Stimulated activated CD4-positive, alpha-beta T cell treated with anti-CD3 and anti-CD28 coated beads, Interleukin-1b, Interleukin-23, amount 100 ng/mL, for 1 hour (primary cell): ENCODE measurements around the gene BBC3.

ENCODE experiments used
- DNase-seq, 2 donors: peaks; one replicate each; pipeline ENCODE4 v3.0.0-alpha.2; 2020; ENCODE audit warnings: low read depth in 2 of 2

The BBC3 gene

DNA sequence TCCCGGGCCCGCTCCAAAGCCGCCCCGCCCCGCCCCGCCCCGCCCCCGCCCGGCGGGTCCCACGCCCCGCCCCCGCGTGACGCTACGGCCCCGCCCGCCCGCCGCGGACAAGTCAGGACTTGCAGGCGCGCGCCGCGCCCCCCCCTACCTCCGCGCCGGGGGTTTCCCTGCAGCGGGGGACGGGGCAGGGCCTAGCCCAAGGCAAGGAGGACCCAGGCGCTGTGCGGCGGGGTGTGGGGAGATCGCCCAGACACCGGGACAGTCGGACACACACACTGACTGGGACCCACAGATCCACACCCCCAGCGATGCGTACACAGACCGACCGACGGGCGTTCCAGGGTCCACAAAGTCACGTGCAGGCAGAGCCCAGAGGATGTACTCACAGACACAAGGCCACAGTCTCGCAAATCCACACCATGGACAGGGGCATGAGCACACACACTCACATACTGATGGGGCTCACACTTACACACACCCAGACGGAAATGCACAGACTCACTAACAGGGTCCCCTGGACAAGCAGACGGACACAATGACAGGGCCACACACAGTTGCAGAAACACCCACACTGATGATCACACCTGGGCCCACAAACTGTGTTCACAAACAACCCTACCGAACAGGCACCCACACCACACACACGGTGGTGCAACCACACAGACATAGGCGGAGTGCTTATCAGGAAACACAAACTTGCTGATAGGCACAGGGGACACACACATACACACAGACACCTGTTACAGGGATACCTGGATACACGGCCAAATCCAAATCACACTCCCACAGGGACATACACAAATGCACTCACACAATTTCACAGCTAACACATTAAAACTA lies 436 bp upstream of the BBC3 start:
- DNase-seq, result peak; percentile 90 to 91

DNA sequence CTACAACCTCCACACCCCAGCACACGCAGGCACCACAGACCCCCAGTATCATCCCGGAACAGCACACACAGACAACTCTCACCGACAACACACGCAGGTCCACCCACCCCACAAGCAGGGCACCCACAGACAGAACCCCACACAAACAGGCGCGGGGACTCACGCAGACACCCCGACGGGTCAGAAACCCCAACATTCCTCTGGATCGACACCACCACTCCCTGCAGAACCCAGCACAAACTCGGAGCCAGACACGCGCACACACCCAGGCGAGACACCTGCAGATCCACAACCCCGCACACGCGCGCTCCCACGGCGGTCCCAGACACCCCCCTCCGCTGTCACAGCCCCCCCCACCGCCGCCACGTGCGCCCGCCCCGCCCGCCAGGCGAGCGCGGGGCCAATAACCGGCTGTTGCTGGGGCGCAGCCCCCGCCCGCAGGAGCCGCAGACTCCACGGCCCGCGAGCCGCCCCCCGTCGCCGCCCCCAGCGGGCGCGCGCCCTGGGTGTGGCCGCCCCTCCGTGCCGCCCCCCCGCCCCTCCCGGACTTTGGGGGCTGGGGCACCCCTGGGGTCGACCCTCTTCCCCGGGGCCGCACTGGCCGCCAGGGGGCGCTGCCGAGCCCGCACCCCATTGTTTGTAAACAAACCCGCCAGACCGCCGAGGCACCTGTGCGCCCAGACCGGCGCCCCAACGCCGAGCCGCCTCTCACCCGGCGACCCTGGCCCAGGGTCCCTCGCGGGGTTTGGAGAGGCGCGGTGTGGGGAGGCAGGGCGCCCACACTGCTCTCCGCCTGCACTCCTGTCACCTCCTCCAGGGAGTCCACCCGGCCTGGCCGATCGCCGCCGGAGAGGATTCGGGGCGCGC lies 712 bp downstream of the BBC3 start:
- peak; percentile 63 to 64 for DNase-seq

DNA sequence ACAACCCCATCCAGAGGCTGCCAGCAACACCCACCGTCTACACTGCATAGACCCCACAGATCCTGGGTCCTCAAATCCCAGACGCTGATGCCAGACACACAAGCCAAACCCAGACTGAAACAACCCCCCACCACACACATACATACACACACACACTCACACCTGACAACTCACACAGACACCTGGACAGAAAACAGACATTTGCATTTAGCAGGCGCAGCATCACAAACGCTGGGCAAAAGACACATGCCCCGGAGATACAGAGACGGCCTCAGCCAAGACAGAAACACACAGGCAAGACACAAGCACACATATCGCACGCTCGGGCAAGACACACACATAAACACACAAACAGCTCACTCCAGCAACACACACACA lies 1.3 kb downstream of the BBC3 start:
- DNase-seq, result no peak

DNA sequence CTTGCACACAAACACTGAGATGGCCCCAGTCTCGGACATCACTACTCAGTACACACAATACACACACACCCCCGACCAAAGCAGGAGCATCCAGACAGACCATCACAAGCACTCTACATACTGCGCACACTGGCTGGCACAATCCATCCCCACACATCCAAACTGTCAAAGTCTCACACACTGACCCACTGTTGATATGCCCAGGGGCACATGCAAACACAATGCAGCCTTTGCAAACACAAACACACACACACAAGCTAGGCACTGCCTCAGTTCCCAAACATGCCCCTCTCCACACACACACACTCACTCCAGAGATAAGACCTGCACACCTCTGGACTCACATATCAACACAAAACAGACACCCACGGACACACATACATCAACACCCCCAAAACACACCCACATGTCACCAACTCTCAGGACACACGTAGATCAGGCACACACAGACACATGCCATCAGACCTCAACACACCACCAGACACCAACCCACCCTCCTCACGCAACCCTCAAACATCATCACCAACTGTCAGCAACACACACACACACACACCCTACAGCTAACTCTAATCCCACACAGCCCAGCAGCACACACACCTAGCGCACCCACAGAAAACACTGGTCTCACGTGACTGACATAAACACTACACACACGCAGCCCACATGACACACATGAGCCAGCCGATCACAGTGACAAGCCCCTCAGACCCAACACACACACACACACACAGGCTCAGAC lies 1.9 kb downstream of the BBC3 start:
- no peak for DNase-seq

DNA sequence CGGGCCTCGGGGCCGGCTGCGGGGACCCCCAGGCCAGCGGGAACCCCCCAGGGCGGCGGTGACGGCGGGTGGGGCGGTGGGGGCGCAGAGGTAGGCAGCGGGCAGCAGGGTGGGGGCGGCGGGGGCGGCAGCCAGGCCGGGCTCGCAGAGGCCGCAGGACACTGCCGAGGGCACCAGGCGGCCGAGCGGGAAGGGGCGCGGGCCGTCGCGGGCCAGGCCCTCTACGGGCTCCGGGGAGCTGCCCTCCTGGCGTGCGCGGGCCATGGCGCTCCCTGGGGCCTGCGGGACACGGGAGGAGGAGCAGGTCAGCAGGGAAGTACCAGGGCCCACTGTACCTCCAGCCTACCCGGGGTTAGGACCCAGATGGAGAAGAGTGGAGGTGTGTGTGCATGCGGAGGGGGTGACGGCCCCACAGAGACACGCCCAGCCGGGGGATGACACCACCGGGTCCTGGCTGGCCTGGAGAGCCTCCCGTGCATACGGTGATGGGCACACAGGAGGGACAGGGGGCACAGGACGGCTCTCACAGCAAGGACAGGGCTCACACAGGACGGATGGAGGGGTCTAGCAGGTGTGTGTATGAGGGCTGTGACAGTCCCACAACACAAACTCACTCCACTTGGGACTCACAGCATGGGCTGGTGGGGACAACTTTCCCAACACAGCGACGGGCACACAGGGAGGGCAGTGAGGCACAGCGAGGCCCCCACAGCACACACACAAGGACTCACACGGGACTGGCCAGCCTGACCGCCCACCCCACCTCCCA lies 2.6 kb downstream of the BBC3 start:
- no peak for DNase-seq

DNA sequence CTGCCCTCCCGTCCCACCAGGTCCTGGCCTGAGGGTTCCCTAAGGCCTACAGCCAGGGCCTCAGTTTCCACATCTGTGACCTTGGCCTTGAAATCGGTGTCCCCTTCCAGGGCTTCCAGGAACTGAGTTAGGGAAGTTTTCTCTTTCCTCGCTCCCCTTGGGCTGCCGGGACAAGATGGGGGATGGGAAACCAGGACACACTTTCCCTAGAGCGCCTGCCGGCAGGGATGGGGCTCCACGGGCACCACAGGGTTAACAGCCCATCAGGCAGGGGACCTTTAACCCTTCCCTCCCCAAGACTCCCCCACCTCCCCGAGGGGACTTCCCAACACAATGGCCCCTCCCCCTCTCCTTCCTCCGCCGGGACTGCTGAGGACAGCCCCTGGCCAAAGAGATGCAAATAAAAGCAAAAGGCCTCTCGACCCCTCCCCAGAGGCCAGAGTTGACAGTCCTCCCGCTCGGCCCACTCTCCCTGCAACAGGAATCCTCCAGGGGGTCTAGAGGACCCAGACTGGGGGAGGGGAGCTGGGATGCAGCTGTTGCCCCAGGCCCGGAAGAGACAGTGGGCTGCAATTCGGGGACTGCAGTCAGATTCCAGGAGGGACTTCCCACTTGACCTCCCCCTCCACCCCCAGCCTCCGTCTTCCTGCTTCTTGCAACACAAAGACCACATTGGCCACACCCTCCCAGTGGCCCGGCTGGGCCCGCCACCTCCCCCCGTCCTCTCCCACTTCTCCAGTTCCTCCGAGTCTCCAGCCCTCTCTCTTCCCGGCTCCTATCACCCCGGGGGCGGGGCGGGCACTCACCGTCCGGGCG lies 3.4 kb downstream of the BBC3 start:
- no peak for DNase-seq

DNA sequence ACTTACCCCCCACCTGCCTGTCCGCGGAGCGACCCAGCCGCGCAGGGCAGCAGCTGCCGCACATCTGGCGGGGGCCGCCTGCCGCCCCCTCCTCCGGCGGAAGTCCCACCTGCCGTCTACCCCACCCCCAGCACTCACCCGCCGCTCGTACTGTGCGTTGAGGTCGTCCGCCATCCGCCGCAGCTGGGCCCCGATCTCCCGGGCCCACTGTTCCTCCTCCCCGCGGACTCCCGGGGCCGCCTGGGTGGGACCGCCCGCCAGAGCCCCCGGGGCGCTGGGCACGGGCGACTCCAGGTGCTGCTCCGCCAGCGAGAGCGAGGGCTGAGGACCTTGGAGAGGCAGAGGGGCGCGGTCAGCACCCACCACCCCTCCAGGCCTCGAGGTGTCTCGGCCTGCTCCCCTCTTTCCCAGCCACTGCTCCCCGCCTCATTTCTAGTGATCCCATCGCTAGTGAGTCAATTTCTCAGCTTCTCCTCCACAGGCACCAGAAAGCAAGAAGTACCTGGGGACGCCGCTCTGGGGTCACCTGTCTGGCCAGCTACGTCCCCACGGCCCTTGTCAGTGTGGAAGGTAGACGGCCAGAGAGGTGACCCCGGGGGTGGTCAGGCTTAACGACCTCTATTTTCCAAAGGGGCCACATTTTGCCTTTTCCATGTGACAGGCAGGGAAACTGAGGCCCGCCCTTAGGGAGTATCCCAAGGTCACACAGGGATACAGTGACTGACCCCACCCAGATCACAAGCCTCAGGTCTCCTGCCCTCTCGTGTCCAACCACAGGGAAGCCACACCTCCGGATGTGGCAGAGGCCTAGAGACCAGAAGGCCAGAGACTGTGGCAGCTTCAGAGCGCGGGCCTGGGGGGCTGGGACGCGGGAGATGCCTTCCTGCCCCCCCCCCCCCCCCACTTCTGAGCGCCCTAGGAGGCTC lies 4.3 kb downstream of the BBC3 start:
- DNase-seq, result no peak

DNA sequence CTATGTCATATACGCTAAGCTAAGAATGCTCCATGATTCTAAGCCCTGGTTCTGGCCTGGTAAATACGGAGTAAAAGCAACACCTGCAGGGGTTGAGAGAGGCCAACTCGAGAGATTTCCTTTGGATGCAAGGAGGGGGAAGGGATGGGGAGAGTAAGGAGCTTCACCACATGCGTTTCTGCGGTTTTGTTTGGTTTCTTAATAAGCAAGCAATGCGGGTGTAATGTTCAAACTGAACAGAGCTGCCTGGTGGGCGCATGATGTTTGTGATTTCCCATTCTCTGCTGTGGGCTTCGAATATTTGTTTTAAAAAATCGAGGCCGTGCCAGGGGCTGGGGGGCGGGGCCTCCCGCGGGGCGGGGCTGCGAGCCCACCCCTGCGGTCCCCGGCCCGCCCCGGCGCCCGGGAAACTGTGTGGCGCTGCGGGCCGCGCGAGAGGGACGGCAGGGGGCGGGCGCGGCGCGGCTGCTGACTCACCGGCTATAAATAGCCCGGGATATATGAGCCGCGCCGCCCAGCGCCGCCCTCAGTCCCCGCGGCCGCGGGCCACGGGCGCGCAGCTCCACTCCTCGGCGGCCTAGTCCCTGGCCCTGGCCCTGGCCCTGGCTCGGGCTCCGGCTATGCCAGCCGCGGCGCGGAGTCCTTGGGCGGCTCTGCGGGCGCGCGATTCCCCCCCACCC lies 5.1 kb downstream of the BBC3 start:
- peak; percentile 67 to 77 for DNase-seq

DNA sequence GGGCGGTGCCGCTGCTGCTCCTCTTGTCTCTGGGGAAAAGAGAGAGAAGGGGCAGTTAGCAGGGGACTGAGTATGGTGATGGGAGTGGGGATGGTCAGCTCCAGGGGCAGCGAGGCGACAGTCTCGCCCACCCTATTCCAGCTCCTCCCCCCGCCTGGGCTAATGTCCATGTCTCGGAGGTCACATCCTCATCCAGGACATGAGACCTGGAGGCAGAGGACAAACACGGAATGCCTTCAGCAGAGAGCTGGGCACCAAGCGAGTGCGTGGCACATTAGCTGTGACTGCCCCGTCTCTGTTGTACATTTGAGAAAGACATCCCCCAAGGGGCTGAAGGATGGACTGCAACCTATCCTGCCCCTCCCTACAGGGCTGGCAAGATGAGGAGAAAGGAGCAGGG lies 9.1 kb downstream of the BBC3 start:
- no peak for DNase-seq

DNA sequence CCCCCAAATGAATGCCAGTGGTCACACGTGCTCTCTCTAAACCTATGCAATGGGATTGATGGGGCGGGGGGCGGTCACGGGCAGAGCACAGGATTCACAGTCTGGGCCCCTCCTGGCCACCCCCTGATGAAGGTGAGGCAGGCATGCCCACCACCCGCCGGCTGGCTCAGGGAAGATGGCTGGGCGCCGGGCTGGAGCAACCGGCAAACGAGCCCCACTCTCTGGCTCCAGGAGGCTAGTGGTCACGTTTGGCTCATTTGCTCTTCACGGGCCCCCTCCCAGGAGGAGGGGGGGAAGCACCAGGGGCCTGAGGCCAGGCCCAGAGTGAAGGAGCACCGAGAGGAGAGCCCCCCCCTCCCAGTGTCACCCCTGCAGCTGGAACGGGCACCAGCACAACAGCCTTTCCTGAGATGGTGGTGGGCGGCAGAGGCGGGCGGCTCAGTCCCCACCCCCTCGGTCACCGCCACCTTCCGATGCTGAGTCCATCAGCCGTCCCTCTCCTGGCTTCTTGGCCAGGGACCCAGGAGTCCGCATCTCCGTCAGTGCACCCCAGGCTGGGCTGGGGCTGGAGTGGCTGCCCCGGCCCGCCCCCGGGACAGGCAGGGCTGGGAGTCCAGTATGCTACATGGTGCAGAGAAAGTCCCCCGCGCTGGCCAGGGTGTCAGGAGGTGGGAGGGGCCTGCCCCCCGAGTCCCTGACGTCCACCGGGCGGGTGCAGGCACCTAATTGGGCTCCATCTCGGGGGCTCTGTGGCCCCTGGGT lies 9.7 kb downstream of the BBC3 start:
- DNase-seq, result no peak

DNA sequence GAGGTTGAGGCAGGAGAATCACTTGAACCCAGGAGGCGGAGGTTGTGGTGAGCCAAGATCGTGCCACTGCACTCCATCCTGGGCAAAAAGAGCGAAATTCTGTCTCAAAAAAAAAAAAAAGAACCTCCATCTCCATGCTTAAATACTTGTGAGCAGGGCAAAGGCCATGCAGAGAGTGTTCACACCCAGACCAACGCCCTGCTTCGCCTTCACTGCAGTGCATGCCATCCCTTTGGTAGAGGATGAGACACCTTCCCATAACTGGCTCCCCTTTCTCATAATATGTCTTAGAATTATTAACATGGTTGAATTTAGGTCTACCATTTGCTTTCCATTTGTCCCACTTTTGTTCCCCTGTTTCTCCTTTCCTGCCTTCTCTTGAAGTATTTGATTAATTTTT lies 15.4 kb downstream of the BBC3 start:
- DNase-seq, result no peak

DNA sequence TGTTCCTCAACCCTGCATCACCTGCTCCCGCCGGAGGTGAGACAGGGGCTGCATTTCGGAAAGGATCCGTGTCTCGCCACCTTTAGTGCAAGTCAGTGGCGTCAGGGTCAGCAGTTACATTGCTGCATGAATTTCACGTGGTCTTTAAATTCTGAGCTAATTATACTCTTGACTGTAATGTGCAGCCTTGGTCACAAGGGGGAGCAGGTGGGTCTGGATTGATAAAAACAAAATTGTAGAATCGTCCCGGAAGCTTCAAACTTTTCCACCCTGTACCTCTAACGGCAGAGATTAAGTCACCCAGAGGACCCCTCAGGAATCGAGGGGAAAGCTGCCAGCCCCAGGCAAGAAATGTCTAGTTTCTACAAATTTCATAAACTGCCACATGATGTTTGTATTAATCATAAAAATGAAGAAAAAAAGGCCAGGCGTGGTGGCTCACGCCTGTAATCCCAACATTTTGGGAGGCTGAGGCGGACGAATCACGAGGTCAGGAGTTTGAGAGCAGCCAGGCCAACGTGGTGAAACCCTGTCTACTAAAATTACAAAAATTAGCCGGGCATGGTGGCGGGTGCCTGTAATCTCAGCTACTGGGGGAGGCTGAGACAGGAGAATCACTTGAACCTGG lies 20.2 kb downstream of the BBC3 start:
- DNase-seq, result peak in 1 of 2 donors; percentile 74

DNA sequence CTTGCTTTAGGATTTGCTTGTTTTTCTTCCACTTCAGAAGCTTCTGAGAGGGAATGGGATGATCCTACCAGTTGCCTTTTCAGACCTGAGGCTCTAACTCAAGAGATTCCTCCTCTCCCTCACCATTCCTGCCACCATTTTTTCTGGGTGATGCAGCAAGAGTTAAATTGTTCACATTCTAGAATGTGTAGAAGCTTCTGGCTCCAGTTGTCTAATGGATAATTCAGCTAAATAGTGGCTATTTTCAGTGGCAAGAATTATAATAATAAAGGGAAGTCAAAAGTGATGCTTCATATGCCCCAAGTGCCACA lies 20.9 kb downstream of the BBC3 start:
- DNase-seq, result no peak

DNA sequence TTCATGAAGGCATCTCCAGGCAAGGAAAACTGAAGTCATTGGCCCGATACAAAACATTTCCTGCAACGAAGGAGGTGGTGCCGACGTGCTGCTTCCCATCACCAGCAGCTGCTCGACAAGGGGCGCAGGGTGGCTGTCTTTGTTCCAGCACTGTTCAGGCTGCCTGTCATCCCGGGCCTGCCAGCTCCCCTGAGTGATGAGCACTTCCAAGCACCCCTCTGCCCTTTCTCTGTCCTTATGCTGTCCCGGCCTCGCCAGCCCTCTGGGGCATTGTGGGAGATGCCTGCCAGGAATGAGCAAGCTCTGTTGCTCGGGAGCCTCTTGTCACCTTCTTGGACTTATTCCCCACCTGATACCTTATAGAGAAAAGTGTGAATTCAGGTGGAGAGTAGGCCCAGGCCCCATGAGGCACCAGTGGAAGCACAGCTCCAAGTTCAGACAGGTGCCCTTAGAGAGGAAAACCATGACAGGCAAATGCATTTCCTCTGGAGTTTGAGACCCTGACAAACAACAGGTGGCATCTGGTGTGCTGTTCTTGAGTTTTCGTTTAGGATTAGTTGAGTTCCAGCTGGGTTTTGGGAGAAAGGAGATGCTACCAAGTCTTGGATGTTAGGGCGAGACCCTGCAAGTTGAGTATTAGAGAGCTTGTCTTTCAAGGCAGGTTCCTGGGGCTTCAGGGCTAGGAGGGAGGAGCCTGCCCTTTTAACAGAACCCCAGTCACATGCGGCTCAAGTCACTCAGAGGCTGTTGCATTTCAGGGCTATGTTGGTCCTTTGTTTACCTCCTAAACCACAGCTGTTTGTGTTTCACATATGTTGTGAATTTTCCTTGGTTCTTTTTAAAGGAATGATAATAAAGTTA lies 21.4 kb downstream of the BBC3 start:
- DNase-seq, result no peak

DNA sequence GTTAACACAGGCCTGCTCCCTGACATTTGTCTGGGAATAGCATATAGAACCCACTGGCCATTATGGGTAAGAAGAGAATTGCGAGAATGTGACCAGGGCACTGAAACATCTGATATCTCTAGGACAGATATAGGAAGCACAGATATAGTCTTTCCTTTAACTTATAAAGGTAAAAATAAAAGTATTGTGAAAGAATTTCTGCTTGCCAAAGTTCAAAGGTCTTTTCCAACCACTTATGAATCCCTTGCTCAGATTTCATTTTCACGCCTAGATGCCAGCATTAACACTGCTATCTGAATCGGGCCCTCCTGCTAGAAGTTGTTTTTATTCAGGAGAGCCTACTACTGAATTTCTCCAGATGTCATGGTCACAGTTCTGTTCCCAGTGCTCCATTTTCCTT lies 27.7 kb downstream of the BBC3 start:
- DNase-seq, result no peak

DNA sequence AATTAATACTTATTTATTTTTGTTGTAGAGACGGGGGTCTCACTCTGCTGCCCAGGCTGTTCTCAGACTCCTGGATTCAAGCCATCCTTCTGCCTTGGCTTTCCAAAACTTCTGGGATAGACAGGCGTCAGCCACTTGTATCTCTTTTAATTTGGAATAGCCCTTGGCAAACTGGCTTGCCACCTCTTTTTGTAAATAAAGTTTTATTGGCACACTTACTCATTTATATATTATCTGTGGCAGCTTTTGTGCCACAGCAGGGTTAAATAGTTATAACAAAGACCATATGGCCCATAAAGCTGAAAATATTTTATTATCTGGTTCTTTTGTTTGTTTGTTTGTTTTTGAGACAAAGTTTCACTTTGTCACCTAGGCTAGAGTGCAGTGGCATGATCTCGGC lies 30.5 kb downstream of the BBC3 start:
- no peak for DNase-seq

DNA sequence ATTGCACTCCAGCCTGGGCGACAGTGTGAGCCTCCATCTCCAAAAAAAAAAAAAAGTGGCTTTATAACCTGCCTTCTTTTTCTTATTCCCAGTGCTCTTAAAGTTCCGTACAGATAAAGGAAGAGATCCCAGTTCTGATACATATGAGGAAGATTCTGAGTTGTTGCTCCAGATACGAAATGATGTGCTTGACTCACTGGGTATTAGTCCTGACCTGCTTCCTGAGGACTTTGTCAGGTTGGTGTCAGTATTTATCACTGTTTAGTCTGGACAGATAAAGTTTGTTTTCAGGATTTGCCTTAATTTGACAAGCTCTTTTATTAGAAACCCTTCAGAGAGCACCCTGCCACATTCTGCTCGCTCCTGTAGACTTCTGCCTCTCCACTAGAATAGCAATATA lies 33.9 kb downstream of the BBC3 start:
- no peak for DNase-seq
